ENCODE measurements around the gene NLGN4Y. TPM values are rescaled to one million over a fixed set of nuclear protein-coding genes. Genes with fewer than 3 reads are reported as not detected.

Gene NLGN4Y
- polyA plus RNA-seq, 1 experiment: 16.0 TPM

DNA sequence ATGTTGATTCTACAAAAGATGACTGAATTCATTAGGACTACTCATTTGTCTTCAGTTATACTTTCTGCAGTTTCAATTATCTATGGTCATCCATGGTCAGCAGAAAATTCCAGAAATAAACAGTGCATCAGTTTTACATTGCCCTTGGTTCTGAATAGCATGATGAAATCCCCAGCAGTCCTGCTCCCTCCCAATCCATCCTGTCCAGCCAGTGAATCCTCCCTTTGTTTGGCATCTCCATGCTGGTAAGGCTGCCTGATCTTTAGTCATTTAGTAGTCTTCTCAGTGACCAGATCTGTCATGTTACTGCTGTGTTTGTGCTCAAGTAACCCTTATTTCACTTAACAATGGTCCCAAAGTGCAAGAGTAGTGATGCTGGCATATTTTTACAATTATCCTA, 239.3 kb downstream of the NLGN4Y start:
- TF ChIP-seq, protein P1, sequence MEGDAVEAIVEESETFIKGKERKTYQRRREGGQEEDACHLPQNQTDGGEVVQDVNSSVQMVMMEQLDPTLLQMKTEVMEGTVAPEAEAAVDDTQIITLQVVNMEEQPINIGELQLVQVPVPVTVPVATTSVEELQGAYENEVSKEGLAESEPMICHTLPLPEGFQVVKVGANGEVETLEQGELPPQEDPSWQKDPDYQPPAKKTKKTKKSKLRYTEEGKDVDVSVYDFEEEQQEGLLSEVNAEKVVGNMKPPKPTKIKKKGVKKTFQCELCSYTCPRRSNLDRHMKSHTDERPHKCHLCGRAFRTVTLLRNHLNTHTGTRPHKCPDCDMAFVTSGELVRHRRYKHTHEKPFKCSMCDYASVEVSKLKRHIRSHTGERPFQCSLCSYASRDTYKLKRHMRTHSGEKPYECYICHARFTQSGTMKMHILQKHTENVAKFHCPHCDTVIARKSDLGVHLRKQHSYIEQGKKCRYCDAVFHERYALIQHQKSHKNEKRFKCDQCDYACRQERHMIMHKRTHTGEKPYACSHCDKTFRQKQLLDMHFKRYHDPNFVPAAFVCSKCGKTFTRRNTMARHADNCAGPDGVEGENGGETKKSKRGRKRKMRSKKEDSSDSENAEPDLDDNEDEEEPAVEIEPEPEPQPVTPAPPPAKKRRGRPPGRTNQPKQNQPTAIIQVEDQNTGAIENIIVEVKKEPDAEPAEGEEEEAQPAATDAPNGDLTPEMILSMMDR (IDR thresholded peaks at IDR 0.05; ENCODE audit: insufficient read depth, low read depth, low read length): no peak
- DNase-seq (ENCODE audit: low read depth): no peak
- Histone ChIP-seq H3K36me3 (ENCODE audit: control insufficient read depth, insufficient read depth, low read length) (no peaks in the 10 kb centered on the region), H3K27me3 (ENCODE audit: control insufficient read depth, insufficient read depth, low read length) (no peaks in the 10 kb centered on the region), H3K4me3 (ENCODE audit: low read depth, low read length) (no peak overlapping the region)
- ChIA-PET POLR2A (no interaction called here), CTCF (no interaction called here)

GRCh38 chrY:14778208-14778607, 253.9 kb downstream of the NLGN4Y start:
- CTCF ChIA-PET: no interaction called here
- DNase-seq (ENCODE audit: low read depth): no peak
- TF ChIP-seq, protein P1 (IDR thresholded peaks at IDR 0.05; ENCODE audit: insufficient read depth, low read depth, low read length): no peak
- POLR2A ChIA-PET: no interaction called here
- H3K36me3 ChIP-seq (ENCODE audit: control insufficient read depth, insufficient read depth, low read length): no peaks in the 10 kb centered on the region
- H3K4me3 ChIP-seq (ENCODE audit: low read depth, low read length): no peak overlapping the region
- no peaks in the 10 kb centered on the region for H3K27me3 ChIP-seq (ENCODE audit: control insufficient read depth, insufficient read depth, low read length)

- DNase-seq (ENCODE audit: low read depth): no peak
- Histone ChIP-seq H3K27me3 (ENCODE audit: control insufficient read depth, insufficient read depth, low read length) (no peaks in the 10 kb centered on the region), H3K36me3 (ENCODE audit: control insufficient read depth, insufficient read depth, low read length) (no peaks in the 10 kb centered on the region), H3K4me3 (ENCODE audit: low read depth, low read length) (no peak overlapping the region)
- CTCF ChIA-PET: no interaction called here
- POLR2A ChIA-PET: no interaction called here
- TF ChIP-seq, protein P1 (IDR thresholded peaks at IDR 0.05; ENCODE audit: insufficient read depth, low read depth, low read length): no peak
Measured at GRCh38 chrY:14793104-14793503, 268.8 kb downstream of the NLGN4Y start.

- CTCF ChIA-PET: no interaction called here
- TF ChIP-seq, protein P1 (IDR thresholded peaks at IDR 0.05; ENCODE audit: insufficient read depth, low read depth, low read length): no peak
Measured at GRCh38 chrY:14793674-14794073, 269.3 kb downstream of the NLGN4Y start.

GRCh38 chrY:14798010-14798409, 273.7 kb downstream of the NLGN4Y start:
- DNase-seq (ENCODE audit: low read depth): no peak
- Histone ChIP-seq H3K4me3 (ENCODE audit: low read depth, low read length) (no peak overlapping the region), H3K36me3 (ENCODE audit: control insufficient read depth, insufficient read depth, low read length) (no peaks in the 10 kb centered on the region), H3K27me3 (ENCODE audit: control insufficient read depth, insufficient read depth, low read length) (no peaks in the 10 kb centered on the region)
- ChIA-PET POLR2A (no interaction called here), CTCF (no interaction called here)
- TF ChIP-seq, protein P1 (IDR thresholded peaks at IDR 0.05; ENCODE audit: insufficient read depth, low read depth, low read length): no peak

More at GRCh38 chrY:14793674-14794073, 269.3 kb downstream of the NLGN4Y start:
- H3K27me3 ChIP-seq (ENCODE audit: control insufficient read depth, insufficient read depth, low read length): no peaks in the 10 kb centered on the region
- POLR2A ChIA-PET: no interaction called here
- H3K4me3 ChIP-seq (ENCODE audit: low read depth, low read length): no peak overlapping the region
- no peak for DNase-seq (ENCODE audit: low read depth)
- no peaks in the 10 kb centered on the region for H3K36me3 ChIP-seq (ENCODE audit: control insufficient read depth, insufficient read depth, low read length)

All from BJ (cell line).